GM10847 (cell line): ENCODE measurements around the gene MICAL3.

Experiments
- POLR2A ChIP-seq: IDR thresholded peaks from 2 replicates; pipeline ENCODE4 v1.6.1; 2011; ENCODE audit not compliant: insufficient read length; ENCODE audit errors: extremely low read depth

The MICAL3 gene

GRCh38 chr22:18062421-18062820 lies 38.1 kb upstream of the MICAL3 start:
- TF ChIP-seq POLR2A: no peak

- TF ChIP-seq POLR2A: no peak
Observed at GRCh38 chr22:18060646-18061620, 36.6 kb upstream of the MICAL3 start.

- no peak for TF ChIP-seq POLR2A
Observed at GRCh38 chr22:18059991-18060390, 35.6 kb upstream of the MICAL3 start.

GRCh38 chr22:18059473-18059872 lies 35.1 kb upstream of the MICAL3 start:
- no peak for TF ChIP-seq POLR2A

- TF ChIP-seq POLR2A: no peak
Observed at GRCh38 chr22:18059094-18059417, 34.7 kb upstream of the MICAL3 start.

GRCh38 chr22:18058371-18059093 lies 34.2 kb upstream of the MICAL3 start:
- TF ChIP-seq POLR2A: no peak

- no peak for TF ChIP-seq POLR2A
Observed at GRCh38 chr22:18057568-18058209, 33.3 kb upstream of the MICAL3 start.

- TF ChIP-seq POLR2A: no peak
Observed at GRCh38 chr22:18056807-18057474, 32.6 kb upstream of the MICAL3 start.

- no peak for TF ChIP-seq POLR2A
Observed at GRCh38 chr22:18056161-18056666, 31.9 kb upstream of the MICAL3 start.

GRCh38 chr22:18055619-18056160 lies 31.3 kb upstream of the MICAL3 start:
- TF ChIP-seq POLR2A: no peak

GRCh38 chr22:18050065-18050464 lies 25.7 kb upstream of the MICAL3 start:
- TF ChIP-seq POLR2A: no peak

GRCh38 chr22:18048441-18048898 lies 24.1 kb upstream of the MICAL3 start:
- no peak for TF ChIP-seq POLR2A

GRCh38 chr22:18048041-18048440 lies 23.7 kb upstream of the MICAL3 start:
- TF ChIP-seq POLR2A: no peak

- no peak for TF ChIP-seq POLR2A
Observed at GRCh38 chr22:18045794-18046193, 21.4 kb upstream of the MICAL3 start.
